Activated T-cell treated with anti-CD3 and anti-CD28 coated beads, Interleukin-2, amount 50 U/mL, for 72 hours (primary cell): ENCODE measurements around the gene ANKFN1. TPM values are rescaled to one million over a fixed set of nuclear protein-coding genes. Genes with fewer than 3 reads are reported as not detected.

ENCODE experiments used
- ATAC-seq, 2 donors: fragments of 150-1000 bp; cut with Tn5 transposase; replicated peaks in 1 of 2; 2 replicates each; pipeline ENCODE4 v1.10.0; 2021; ENCODE audit warnings: moderate library complexity in 2 of 2, mild to moderate bottlenecking in 1 of 2
- DNase-seq, 2 donors: peaks; one replicate each; pipeline ENCODE4 v3.0.0; 2021 to 2022; ENCODE audit warnings: mixed read lengths in 1 of 2
- H3K27ac Mint-ChIP-seq: one replicate; pipeline ENCODE4 v1.8.0; 2022; ENCODE audit warnings: mild to moderate bottlenecking, moderate library complexity, mixed read lengths
- H3K27me3 Mint-ChIP-seq: one replicate; pipeline ENCODE4 v1.8.0; 2022; ENCODE audit warnings: low read depth, mixed read lengths
- H3K36me3 Mint-ChIP-seq, 2 donors: one replicate each; pipeline ENCODE4 v1.8.0; 2022; ENCODE audit warnings: mixed read lengths in 2 of 2, mild to moderate bottlenecking in 1 of 2; ENCODE audit not compliant: insufficient read depth in 2 of 2
- H3K4me1 Mint-ChIP-seq: one replicate; pipeline ENCODE4 v1.8.0; 2022; ENCODE audit warnings: low read depth, mixed read lengths
- H3K4me3 Mint-ChIP-seq, 2 donors: one replicate each; pipeline ENCODE4 v1.8.0; 2022; ENCODE audit warnings: mild to moderate bottlenecking in 2 of 2, mixed read lengths in 2 of 2, moderate library complexity in 2 of 2
- H3K9me3 Mint-ChIP-seq, 2 donors: one replicate each; pipeline ENCODE4 v1.8.0; 2022; ENCODE audit warnings: mixed read lengths in 2 of 2
- total RNA-seq, 2 donors: library from RNA; stranded (reverse); gene quantifications; one replicate each; pipeline ENCODE4 v1.2.3, GENCODE V29; 2022

Gene ANKFN1
- not detected for total RNA-seq

DNA sequence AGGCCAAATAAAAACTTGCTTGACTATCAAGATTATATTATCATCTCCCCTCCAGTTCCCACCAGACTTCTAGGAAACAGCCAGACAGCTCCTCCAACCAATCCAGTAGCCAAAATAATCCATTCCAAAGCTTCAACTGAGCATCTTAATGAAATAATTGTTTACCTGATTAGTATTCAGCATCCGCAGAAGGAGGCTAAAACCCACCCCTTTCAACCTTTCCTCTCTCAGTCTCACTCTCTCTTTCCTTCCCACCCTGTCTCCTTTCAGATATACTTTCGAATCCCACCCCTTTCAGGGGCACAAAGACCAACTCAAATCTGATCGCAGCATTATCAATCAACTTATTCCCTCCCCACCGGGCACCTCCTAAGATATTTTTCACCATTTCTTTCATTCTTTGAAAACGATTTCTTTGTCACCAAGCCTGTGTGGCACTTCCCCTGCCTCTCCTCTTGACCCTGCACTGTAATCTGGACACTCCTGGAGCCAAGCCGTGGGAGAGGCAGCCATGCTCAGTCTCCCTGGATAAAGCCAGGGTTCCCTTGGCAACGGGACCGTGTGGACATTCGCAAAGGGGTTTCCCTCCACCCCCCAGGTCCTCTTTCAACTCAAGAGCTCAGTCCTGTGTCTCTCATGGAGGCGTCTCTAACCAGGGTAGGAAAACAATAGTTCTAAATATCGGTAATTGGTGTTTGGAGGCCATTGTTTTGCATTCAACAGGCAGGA is at the start of gene ANKFN1:
ANKFN1 (plus strand) TSS at position 602 of the 729 bp plus-strand sequence. CDS start 59,193 bp downstream, outside the sequence.
- no peak for DNase-seq
- Mint-ChIP-seq H3K27me3 (peaks cover 10% of the 10 kb centered on the region), H3K9me3 (no peaks in the 10 kb centered on the region), H3K4me3 (no peak within 1 kb of the TSS), H3K4me1 (no peaks in the 10 kb centered on the region), H3K27ac (no peak within 1 kb of the TSS), H3K36me3 (no peaks in the 10 kb centered on the region)
- ATAC-seq, result no peak

- no peak for DNase-seq
- no peaks in the 10 kb centered on the region for H3K36me3 Mint-ChIP-seq
- H3K4me1 Mint-ChIP-seq, result no peaks in the 10 kb centered on the region
- H3K4me3 Mint-ChIP-seq, result no peak overlapping the region
- no peak overlapping the region for H3K27ac Mint-ChIP-seq
- no peaks in the 10 kb centered on the region for H3K9me3 Mint-ChIP-seq
- no peak for ATAC-seq
- no peaks in the 10 kb centered on the region for H3K27me3 Mint-ChIP-seq
Measured at GRCh38 chr17:56108811-56109284, 44.4 kb upstream of the ANKFN1 start.

DNA sequence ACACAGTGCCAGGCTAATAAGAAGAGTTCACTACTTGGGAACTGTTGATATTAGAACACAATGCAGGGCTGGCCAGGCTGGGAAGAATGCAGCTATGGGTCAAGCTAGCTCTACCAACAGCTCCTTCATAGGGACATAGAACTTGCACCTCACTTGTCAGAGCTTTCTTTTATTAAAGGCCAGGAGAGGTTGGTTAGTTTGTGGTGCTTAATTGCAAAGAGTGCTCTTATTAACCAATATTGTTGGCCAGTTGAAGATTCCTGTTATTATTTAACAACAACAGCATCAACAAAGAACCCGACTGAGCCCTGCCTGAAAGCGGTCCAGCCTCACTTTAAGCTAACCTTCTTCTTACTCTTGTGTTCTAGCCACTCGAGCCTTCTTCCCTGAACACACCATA is 43.4 kb upstream of the ANKFN1 start:
- Mint-ChIP-seq H3K36me3 (no peaks in the 10 kb centered on the region), H3K4me3 (no peak overlapping the region), H3K4me1 (no peaks in the 10 kb centered on the region), H3K27me3 (no peaks in the 10 kb centered on the region), H3K27ac (no peak overlapping the region), H3K9me3 (no peaks in the 10 kb centered on the region)
- no peak for ATAC-seq
- no peak for DNase-seq

DNA sequence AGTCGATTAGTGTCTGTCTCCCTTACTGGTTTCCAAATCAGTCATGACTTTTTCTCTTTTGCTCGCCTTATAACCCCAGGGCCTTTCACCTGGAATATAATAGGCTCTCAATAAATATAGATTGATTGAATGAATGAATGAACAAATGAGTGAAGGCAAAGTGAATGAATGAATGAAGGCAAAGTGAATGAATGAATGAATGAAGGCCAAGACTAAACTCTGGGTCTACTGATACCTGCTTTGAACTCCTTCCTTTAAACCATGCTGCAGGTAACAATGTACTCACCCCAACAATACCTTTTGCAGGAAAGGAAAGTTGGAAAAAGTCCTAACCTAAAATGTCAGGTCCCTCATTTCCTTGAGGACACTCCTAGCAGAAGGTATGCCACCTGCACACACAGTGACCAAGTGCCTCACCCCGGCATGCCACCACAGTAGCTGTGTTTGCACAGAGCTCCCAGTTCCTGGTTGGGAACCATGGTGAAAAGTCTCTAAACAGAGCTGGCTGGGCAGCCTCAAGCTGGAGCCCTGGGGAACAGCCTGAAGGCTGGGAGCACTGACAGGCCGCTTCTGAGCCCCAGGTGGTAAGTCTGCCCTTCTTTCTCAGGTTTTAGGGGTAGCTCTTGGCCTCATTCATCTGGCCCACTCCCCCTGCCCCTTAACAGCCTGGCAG is 42.7 kb upstream of the ANKFN1 start:
- Mint-ChIP-seq H3K36me3 (no peaks in the 10 kb centered on the region), H3K4me3 (no peak overlapping the region), H3K27me3 (no peaks in the 10 kb centered on the region), H3K4me1 (no peaks in the 10 kb centered on the region), H3K27ac (no peak overlapping the region), H3K9me3 (no peaks in the 10 kb centered on the region)
- ATAC-seq (no peak), DNase-seq (no peak)

GRCh38 chr17:56111706-56112485 is 41.4 kb upstream of the ANKFN1 start:
- DNase-seq (no peak), ATAC-seq (no peak)
- Mint-ChIP-seq H3K27ac (no peak overlapping the region), H3K27me3 (no peaks in the 10 kb centered on the region), H3K4me3 (no peak overlapping the region), H3K4me1 (no peaks in the 10 kb centered on the region), H3K36me3 (no peaks in the 10 kb centered on the region), H3K9me3 (no peaks in the 10 kb centered on the region)

- H3K4me3 Mint-ChIP-seq, result no peak overlapping the region
- no peak for ATAC-seq
- no peaks in the 10 kb centered on the region for H3K27me3 Mint-ChIP-seq
- DNase-seq, result no peak
- no peaks in the 10 kb centered on the region for H3K36me3 Mint-ChIP-seq
- no peak overlapping the region for H3K27ac Mint-ChIP-seq
- H3K9me3 Mint-ChIP-seq, result no peaks in the 10 kb centered on the region
- no peaks in the 10 kb centered on the region for H3K4me1 Mint-ChIP-seq
Measured at GRCh38 chr17:56113486-56113885, 39.8 kb upstream of the ANKFN1 start.

DNA sequence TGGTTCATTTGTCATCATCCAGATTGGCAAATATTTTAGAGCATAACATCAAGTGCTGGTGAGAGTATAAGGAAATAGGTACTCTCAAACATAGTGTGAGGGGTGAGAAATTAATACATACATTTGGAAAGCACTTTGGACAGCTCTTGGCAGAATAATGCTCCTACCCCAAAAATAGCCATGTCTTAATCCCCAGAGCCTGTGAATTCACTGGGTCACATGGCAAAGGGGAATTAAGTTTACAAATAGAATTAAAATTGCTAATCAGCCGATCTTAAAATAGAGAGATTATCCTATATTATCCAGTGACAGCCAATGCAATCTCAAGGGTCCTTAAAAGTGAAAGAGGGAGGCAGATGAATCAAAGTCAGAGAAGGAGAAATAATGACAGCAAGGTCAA is 38.8 kb upstream of the ANKFN1 start:
- Mint-ChIP-seq H3K4me3 (no peak overlapping the region), H3K4me1 (no peaks in the 10 kb centered on the region), H3K27ac (no peak overlapping the region), H3K27me3 (no peaks in the 10 kb centered on the region), H3K9me3 (no peaks in the 10 kb centered on the region), H3K36me3 (no peaks in the 10 kb centered on the region)
- no peak for DNase-seq
- no peak for ATAC-seq

GRCh38 chr17:56119191-56119590 is 34.1 kb upstream of the ANKFN1 start:
- no peak overlapping the region for H3K27ac Mint-ChIP-seq
- H3K4me1 Mint-ChIP-seq, result no peaks in the 10 kb centered on the region
- H3K27me3 Mint-ChIP-seq, result no peaks in the 10 kb centered on the region
- ATAC-seq (no peak), DNase-seq (no peak)
- no peaks in the 10 kb centered on the region for H3K36me3 Mint-ChIP-seq
- H3K4me3 Mint-ChIP-seq, result no peak overlapping the region
- no peaks in the 10 kb centered on the region for H3K9me3 Mint-ChIP-seq

DNA sequence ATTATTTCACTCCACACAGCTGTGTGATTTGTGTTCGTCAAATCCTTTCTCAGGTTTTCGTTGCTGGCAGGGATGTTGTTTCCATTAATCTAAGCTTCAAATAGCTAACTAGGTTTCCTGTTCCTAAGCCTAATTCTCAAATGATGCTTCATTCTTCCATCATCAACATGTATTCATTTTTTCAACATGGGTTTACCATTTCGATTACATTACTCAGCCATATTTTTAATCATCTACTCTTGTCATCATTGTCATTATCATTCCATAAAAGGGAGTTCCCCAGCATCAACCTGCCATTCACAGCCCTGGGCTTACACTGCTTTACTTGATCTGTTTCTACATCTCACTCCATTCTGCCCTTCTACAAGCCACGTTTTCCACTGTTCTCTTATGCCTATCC is 33.3 kb upstream of the ANKFN1 start:
- Mint-ChIP-seq H3K27ac (no peak overlapping the region), H3K4me1 (no peaks in the 10 kb centered on the region), H3K36me3 (no peaks in the 10 kb centered on the region), H3K27me3 (no peaks in the 10 kb centered on the region), H3K9me3 (no peaks in the 10 kb centered on the region), H3K4me3 (no peak overlapping the region)
- DNase-seq, result no peak
- ATAC-seq, result no peak

DNA sequence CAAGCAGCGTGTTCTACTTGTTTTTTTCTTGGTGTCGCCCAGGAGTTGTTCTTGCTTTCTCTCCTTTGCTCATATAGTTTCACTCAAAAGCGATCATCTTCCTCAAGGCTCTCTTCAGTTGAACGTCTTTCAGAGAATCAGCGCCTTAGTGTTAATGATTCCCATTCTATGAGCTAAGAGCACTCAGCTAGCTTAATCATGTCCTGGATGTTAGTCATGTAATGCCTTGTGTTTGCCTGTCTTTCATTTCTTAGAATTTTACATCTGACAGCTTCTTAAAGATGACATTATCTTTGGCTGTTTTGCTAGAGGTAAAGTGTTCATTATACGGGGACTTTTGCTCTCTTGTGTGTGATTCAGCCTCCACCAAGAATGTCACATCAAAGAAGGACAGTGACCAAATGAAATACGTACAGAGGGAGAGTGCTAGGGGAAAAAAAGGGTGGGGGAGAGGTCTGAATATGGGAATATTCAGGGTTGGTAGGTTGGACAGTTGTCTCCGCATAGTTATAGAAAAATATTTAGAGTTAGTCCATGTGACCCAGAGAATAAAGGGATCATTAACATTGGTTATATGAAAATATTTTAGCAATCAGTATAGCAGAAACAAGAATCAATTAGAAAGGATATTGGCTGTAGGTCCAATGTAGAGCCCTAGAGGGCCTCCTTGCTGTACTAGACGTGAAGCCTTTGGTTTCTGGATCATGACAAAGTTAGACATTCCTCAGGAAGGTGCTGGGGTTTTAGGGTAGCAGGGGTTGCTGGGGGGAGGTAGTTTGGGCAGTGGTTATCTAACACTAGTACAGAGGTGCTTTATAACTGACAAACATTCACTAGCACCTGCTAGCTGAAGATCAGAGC is 31.9 kb upstream of the ANKFN1 start:
- H3K4me3 Mint-ChIP-seq, result no peak overlapping the region
- no peaks in the 10 kb centered on the region for H3K36me3 Mint-ChIP-seq
- no peaks in the 10 kb centered on the region for H3K4me1 Mint-ChIP-seq
- ATAC-seq (no peak), DNase-seq (no peak)
- H3K27ac Mint-ChIP-seq, result no peak overlapping the region
- no peaks in the 10 kb centered on the region for H3K27me3 Mint-ChIP-seq
- no peaks in the 10 kb centered on the region for H3K9me3 Mint-ChIP-seq

DNA sequence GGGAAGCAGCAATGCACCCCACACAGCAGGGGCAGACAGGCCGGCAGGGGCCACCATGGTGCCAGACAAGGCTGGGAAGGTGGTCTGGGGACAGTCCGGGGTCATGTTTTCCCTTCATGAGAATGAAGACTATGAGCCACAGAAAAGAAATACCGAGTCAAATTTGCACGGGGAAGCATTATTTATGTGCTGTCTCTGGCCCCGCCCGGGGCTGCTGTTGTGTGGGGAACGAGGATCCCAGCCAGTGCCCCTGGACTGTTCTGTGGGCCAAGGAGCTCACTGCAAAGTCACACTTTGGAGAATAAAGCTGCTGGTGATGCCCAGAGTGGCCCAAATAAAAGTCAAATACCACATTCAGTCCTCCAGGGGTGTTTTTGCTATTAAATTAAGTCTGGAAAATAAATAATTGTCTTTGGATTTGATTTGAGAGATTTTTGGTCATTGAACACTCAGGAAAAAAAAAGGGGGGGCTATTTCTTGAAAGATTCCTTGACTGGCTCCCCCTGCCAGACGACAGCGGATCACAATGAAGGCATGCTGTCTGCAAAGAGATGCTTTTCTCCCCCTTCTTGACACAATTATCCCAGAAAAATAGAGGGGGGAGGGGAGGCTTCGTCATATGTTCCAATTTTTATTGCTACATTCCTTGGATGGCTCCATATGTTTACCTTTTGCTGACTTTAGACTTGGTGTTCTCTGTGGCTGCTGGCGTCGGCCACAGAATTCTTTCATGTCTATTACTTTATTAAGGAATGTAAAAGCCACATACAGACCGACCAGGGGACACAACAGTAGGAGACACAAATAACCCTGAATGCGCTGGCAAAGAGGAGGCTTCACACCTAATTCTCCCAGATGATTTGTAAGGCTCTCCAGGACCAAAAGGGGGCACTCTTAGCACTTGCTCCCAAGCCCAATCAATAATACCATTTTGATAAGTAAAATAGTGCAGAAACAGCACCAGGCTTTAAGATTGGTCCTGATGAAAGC is 27.1 kb upstream of the ANKFN1 start:
- Mint-ChIP-seq H3K9me3 (no peaks in the 10 kb centered on the region), H3K4me1 (no peaks in the 10 kb centered on the region), H3K36me3 (no peaks in the 10 kb centered on the region), H3K27me3 (no peaks in the 10 kb centered on the region), H3K27ac (no peak overlapping the region), H3K4me3 (no peak overlapping the region)
- DNase-seq (peak; percentile 1 to 2), ATAC-seq (no peak)

- DNase-seq (no peak), ATAC-seq (no peak)
- Mint-ChIP-seq H3K9me3 (no peaks in the 10 kb centered on the region), H3K27ac (no peak overlapping the region), H3K4me1 (no peaks in the 10 kb centered on the region), H3K4me3 (no peak overlapping the region), H3K27me3 (no peaks in the 10 kb centered on the region), H3K36me3 (no peaks in the 10 kb centered on the region)
Measured at GRCh38 chr17:56130026-56130425, 23.2 kb upstream of the ANKFN1 start.
